Kidney epithelial cell (primary cell): ENCODE data around the gene MAP4K4. TPM values are rescaled to one million over a fixed set of nuclear protein-coding genes. Genes with fewer than 3 reads are reported as not detected.

Experiments
- DNase-seq: peaks from one replicate; pipeline ENCODE4 v3.0.0-alpha.2; 2010; ENCODE audit warnings: low read depth
- H3K27me3 ChIP-seq: 2 replicates; pipeline ENCODE4 v1.6.0; 2011; ENCODE audit warnings: low read length; ENCODE audit not compliant: control insufficient read depth, insufficient read depth
- H3K36me3 ChIP-seq: 2 replicates; pipeline ENCODE4 v1.5.1; 2011; ENCODE audit warnings: low read length; ENCODE audit not compliant: control insufficient read depth, insufficient read depth
- H3K4me3 ChIP-seq: 2 replicates; pipeline ENCODE4 v1.5.1; 2011; ENCODE audit warnings: low read depth, mild to moderate bottlenecking, control low read depth, low read length
- total RNA-seq: library from RNA; depleted of rRNA; stranded (reverse); fragments of >200 nt; gene quantifications from 2 replicates; pipeline ENCODE4 v1.2.3, GENCODE V29; 2015
- TF ChIP-seq, protein P1 (sequence below): IDR thresholded peaks from 2 replicates; pipeline ENCODE4 v1.5.1; 2011; ENCODE audit warnings: mild to moderate bottlenecking, moderate library complexity, low read length, control low read depth, inconsistent platforms; ENCODE audit not compliant: insufficient read depth, poor library complexity, severe bottlenecking

The MAP4K4 gene
- total RNA-seq, 1 donor from 2014 or later, result 134 TPM

DNA sequence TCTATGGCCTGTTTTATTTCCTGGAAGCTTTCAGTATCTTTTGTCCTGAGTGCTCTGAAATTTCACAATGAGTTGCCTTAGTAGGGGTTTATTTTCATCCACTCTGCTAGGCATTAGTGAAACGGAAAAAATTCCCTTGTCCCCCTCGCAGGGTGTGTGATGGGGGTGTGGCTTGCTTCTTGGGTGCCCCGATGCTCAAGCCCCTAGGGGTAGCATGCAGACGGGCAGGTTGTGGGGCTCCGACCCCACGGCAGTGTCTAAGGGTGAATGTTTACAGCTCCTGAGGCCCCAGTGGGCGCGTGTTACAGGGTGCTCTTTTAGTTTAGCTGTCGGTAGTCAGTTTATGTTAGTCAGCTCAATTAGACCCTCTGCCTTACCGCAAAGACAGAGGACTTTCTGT, 32.2 kb upstream of the MAP4K4 start:
- DNase-seq, result no peak
- Histone ChIP-seq H3K4me3 (no peak overlapping the region), H3K36me3 (no peaks in the 10 kb centered on the region), H3K27me3 (no peaks in the 10 kb centered on the region)
- TF ChIP-seq, protein P1, sequence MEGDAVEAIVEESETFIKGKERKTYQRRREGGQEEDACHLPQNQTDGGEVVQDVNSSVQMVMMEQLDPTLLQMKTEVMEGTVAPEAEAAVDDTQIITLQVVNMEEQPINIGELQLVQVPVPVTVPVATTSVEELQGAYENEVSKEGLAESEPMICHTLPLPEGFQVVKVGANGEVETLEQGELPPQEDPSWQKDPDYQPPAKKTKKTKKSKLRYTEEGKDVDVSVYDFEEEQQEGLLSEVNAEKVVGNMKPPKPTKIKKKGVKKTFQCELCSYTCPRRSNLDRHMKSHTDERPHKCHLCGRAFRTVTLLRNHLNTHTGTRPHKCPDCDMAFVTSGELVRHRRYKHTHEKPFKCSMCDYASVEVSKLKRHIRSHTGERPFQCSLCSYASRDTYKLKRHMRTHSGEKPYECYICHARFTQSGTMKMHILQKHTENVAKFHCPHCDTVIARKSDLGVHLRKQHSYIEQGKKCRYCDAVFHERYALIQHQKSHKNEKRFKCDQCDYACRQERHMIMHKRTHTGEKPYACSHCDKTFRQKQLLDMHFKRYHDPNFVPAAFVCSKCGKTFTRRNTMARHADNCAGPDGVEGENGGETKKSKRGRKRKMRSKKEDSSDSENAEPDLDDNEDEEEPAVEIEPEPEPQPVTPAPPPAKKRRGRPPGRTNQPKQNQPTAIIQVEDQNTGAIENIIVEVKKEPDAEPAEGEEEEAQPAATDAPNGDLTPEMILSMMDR, result no peak

DNA sequence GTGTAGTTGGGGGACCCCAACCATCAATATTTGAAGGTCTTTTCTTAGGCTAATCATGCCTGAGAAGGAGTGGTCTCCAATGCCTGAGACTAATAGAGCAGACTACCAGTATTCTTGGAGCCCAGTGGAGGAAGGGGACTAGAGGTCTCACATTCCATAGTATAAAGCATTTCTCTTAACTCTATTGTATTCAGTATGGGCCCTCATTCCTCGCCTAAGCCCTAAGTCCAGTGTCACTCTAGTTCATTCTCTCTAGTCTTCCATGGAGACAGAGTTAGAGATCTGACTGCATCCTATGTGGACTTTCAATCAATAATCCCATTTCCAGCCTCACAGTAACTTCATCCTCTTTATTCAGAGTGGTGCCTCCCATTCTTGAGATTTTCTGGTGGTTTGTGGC, 29.7 kb upstream of the MAP4K4 start:
- TF ChIP-seq, protein P1, result no peak
- Histone ChIP-seq H3K27me3 (no peaks in the 10 kb centered on the region), H3K36me3 (no peaks in the 10 kb centered on the region), H3K4me3 (no peak overlapping the region)
- DNase-seq, result no peak

DNA sequence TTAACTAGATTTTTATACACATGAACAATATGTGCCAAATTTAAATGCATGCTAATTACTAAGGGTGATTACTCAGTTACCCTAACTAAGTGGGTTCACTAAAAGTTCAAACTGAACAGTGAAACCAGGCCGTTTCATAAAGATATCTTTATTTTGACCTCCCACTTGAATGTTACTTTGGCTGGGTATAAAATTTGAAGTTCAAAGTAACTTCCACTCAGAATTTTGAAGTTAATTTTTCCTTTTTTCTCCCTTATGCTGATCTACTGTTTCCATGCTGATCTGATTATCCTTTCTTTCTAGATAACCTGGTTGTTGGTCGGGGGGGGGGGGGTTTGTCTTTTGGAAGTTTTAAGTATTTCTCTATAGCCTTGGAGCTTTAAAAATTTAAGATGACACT, 25.5 kb upstream of the MAP4K4 start:
- no peak for DNase-seq
- TF ChIP-seq, protein P1, result no peak
- no peaks in the 10 kb centered on the region for H3K27me3 ChIP-seq
- no peak overlapping the region for H3K4me3 ChIP-seq
- no peaks in the 10 kb centered on the region for H3K36me3 ChIP-seq

DNA sequence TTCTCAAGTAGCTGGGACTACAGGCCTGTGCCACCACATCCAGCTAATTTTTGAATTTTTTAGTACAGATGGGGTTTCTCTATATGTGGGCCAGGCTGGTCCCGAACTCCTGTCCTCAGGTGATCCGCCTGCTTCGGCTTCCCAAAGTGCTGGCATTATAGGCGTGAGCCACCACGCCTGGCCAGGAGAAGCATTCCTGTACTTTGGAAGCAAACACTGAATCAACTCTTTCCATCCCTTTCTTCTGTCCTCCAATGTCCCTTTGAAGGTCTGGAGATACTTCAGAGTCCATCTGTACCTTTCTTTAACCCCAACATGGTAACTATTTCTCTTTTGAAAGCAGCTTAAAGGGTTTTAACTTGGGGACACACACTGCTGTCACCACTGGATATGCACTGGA, 23.6 kb upstream of the MAP4K4 start:
- H3K36me3 ChIP-seq, result no peaks in the 10 kb centered on the region
- H3K4me3 ChIP-seq, result no peak overlapping the region
- TF ChIP-seq, protein P1, result no peak
- DNase-seq, result no peak
- H3K27me3 ChIP-seq, result no peaks in the 10 kb centered on the region

DNA sequence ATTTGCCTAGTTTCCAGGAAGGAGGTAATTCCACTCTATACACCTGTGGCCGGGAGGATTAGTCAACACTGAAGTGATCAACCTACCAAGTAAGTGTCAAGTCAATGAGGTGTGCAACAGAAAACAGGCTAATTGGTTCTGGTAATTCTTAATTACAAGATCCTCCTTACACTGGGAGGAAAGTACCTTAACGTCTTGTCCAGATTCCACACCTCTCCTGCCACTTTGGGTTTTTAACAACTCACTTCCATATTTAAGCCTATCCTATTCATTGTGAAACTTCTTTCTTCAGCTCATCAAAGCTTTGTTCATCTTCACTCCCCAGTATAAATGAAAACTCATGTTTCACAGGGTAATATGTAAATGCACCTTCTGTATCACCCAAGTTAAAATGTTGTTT, 22.0 kb upstream of the MAP4K4 start:
- DNase-seq, result no peak
- H3K4me3 ChIP-seq, result no peak overlapping the region
- TF ChIP-seq, protein P1, result no peak
- H3K36me3 ChIP-seq, result no peaks in the 10 kb centered on the region
- H3K27me3 ChIP-seq, result no peaks in the 10 kb centered on the region

DNA sequence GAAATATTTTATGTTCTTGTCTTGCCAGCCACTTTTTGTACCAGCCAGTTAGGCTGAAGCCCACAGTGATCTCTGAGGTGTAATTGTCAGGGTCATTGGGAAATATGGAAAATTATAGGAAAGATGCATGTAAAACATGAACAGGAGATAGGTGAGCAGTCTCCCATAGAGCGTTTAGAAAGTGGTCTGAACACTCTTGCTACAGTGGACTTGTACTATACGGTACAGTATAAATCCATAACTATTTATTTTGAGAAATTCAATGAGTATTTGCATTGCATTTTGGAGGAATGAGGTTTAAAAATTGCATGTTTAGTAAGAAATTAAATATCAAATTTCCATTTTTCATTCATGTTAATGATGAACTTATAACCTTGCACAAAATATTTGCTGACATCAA, 20.8 kb upstream of the MAP4K4 start:
- Histone ChIP-seq H3K27me3 (no peaks in the 10 kb centered on the region), H3K4me3 (no peak overlapping the region), H3K36me3 (no peaks in the 10 kb centered on the region)
- TF ChIP-seq, protein P1, result no peak
- no peak for DNase-seq
